Neutrophil (primary cell): Measurements from ENCODE around the gene CFAP61.

Source experiments
- H3K27ac ChIP-seq: fragments of 200-600 bp; sonication (generic); 2 replicates; pipeline ENCODE4 v1.5.1; 2016; ENCODE audit warnings: mild to moderate bottlenecking, moderate library complexity
- H3K27me3 ChIP-seq: fragments of 200-600 bp; sonication (generic); 2 replicates; pipeline ENCODE4 v1.6.0; 2016; ENCODE audit warnings: mild to moderate bottlenecking
- H3K36me3 ChIP-seq: fragments of 200-600 bp; sonication (generic); 2 replicates; pipeline ENCODE4 v1.5.1; 2017
- H3K4me1 ChIP-seq, 2 experiments: fragments of 200-600 bp in 1 of 2; sonication (generic) in 1 of 2; 1 replicate in 1 of 2; 2 replicates in 1 of 2; pipeline versions ENCODE4 v1.5.1 to v1.6.1; 2013 to 2016; ENCODE audit warnings: low read depth in 1 of 2, low read length in 1 of 2, mild to moderate bottlenecking in 1 of 2, moderate library complexity in 1 of 2; ENCODE audit not compliant: control insufficient read depth in 1 of 2, insufficient read depth in 1 of 2
- H3K4me3 ChIP-seq, 2 experiments: fragments of 200-600 bp in 1 of 2; sonication (generic) in 1 of 2; 1 replicate in 1 of 2; 2 replicates in 1 of 2; pipeline ENCODE4 v1.5.1; 2013 to 2016; ENCODE audit warnings: low read depth in 1 of 2, low read length in 1 of 2, mild to moderate bottlenecking in 1 of 2, moderate library complexity in 1 of 2
- H3K9me3 ChIP-seq: fragments of 200-600 bp; sonication (generic); 2 replicates; pipeline ENCODE4 v1.5.1; 2016
- TF ChIP-seq, protein P1 (sequence below): fragments of 200-600 bp; sonication (generic); IDR thresholded peaks from 2 replicates; pipeline ENCODE4 v1.5.1; 2016; ENCODE audit warnings: antibody characterized with exemption

Gene CFAP61

GRCh38 chr20:20192366-20192765, 140.0 kb downstream of the CFAP61 start:
- Histone ChIP-seq H3K4me1 (no peaks in the 10 kb centered on the region), H3K9me3 (no peaks in the 10 kb centered on the region), H3K27me3 (peaks cover 28% of the 10 kb centered on the region), H3K36me3 (no peaks in the 10 kb centered on the region), H3K4me3 (no peak overlapping the region), H3K27ac (no peak overlapping the region)
- TF ChIP-seq, protein P1, sequence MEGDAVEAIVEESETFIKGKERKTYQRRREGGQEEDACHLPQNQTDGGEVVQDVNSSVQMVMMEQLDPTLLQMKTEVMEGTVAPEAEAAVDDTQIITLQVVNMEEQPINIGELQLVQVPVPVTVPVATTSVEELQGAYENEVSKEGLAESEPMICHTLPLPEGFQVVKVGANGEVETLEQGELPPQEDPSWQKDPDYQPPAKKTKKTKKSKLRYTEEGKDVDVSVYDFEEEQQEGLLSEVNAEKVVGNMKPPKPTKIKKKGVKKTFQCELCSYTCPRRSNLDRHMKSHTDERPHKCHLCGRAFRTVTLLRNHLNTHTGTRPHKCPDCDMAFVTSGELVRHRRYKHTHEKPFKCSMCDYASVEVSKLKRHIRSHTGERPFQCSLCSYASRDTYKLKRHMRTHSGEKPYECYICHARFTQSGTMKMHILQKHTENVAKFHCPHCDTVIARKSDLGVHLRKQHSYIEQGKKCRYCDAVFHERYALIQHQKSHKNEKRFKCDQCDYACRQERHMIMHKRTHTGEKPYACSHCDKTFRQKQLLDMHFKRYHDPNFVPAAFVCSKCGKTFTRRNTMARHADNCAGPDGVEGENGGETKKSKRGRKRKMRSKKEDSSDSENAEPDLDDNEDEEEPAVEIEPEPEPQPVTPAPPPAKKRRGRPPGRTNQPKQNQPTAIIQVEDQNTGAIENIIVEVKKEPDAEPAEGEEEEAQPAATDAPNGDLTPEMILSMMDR = no peak

- Histone ChIP-seq H3K36me3 (no peaks in the 10 kb centered on the region), H3K4me1 (no peaks in the 10 kb centered on the region), H3K4me3 (no peak overlapping the region), H3K9me3 (no peaks in the 10 kb centered on the region), H3K27ac (no peak overlapping the region), H3K27me3 (peaks cover 34% of the 10 kb centered on the region)
- TF ChIP-seq, protein P1 = no peak
Observed at GRCh38 chr20:20195021-20195705, 142.8 kb downstream of the CFAP61 start.

DNA sequence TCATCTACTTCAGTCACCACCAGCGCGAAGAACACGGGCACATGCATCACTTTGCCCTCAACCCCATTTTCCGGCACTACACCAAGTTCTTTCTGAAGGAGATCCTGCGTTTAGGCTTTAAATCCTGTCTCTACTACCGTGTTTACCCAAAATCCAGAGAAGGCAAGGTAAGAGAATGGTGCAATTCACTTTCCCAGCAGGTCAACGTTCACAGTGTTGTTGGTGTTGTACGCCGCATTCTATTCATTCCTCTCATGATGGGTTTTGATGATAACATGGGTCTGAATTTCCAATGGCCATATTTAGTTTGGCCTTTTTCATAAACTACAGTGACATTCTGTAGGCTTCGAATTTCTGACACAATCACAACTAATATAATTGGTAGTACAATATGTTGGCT, 144.3 kb downstream of the CFAP61 start:
- Histone ChIP-seq H3K9me3 (no peaks in the 10 kb centered on the region), H3K4me3 (no peak overlapping the region), H3K27ac (no peak overlapping the region), H3K27me3 (peaks cover 39% of the 10 kb centered on the region), H3K36me3 (no peaks in the 10 kb centered on the region), H3K4me1 (no peaks in the 10 kb centered on the region)
- TF ChIP-seq, protein P1 = no peak

DNA sequence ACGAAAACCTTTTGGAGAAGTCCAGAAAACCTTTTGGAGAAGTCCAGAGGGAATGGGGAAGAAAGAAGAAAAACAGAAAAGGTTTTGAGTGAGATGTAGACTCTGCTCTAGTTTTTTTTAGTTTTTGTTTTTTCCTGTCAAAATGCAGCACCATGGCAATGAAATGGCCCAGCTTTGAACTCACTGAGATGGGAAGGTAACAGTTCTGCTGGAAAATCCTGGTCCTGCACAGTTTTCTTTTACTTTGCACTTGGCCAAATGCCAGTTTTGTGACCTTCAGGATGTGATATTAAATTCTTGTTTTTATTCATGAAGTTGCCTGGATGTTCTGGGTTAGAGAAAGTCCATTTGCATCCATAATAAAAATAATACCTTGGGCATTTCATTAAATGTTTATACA, 145.7 kb downstream of the CFAP61 start:
- Histone ChIP-seq H3K36me3 (no peaks in the 10 kb centered on the region), H3K27me3 (peaks cover 30% of the 10 kb centered on the region), H3K27ac (no peak overlapping the region), H3K4me1 (no peaks in the 10 kb centered on the region), H3K4me3 (no peak overlapping the region), H3K9me3 (no peaks in the 10 kb centered on the region)
- TF ChIP-seq, protein P1 = no peak

GRCh38 chr20:20199361-20200160, 147.2 kb downstream of the CFAP61 start:
- no peaks in the 10 kb centered on the region for H3K4me1 ChIP-seq
- TF ChIP-seq, protein P1 = no peak
- no peak overlapping the region for H3K27ac ChIP-seq
- H3K27me3 ChIP-seq = peaks cover 26% of the 10 kb centered on the region
- no peaks in the 10 kb centered on the region for H3K36me3 ChIP-seq
- no peaks in the 10 kb centered on the region for H3K9me3 ChIP-seq
- H3K4me3 ChIP-seq = no peak overlapping the region
